ENCODE measurements around the gene KCNJ10.

KCNJ10 gene

GRCh38 chr1:159982280-159982679 lies 87.7 kb downstream of the KCNJ10 start:
- no peak for TF ChIP-seq CREB1 (IDR thresholded peaks at IDR 0.05; ENCODE audit: low read depth)
- no peak for TF ChIP-seq TAF1 (IDR thresholded peaks at IDR 0.05; ENCODE audit: low read depth)
- no peak for TF ChIP-seq TCF12 (IDR thresholded peaks at IDR 0.05; ENCODE audit: low read depth)
- TF ChIP-seq RAD21 (IDR thresholded peaks at IDR 0.05; ENCODE audit: low read depth), result no peak
- TF ChIP-seq, protein P1, sequence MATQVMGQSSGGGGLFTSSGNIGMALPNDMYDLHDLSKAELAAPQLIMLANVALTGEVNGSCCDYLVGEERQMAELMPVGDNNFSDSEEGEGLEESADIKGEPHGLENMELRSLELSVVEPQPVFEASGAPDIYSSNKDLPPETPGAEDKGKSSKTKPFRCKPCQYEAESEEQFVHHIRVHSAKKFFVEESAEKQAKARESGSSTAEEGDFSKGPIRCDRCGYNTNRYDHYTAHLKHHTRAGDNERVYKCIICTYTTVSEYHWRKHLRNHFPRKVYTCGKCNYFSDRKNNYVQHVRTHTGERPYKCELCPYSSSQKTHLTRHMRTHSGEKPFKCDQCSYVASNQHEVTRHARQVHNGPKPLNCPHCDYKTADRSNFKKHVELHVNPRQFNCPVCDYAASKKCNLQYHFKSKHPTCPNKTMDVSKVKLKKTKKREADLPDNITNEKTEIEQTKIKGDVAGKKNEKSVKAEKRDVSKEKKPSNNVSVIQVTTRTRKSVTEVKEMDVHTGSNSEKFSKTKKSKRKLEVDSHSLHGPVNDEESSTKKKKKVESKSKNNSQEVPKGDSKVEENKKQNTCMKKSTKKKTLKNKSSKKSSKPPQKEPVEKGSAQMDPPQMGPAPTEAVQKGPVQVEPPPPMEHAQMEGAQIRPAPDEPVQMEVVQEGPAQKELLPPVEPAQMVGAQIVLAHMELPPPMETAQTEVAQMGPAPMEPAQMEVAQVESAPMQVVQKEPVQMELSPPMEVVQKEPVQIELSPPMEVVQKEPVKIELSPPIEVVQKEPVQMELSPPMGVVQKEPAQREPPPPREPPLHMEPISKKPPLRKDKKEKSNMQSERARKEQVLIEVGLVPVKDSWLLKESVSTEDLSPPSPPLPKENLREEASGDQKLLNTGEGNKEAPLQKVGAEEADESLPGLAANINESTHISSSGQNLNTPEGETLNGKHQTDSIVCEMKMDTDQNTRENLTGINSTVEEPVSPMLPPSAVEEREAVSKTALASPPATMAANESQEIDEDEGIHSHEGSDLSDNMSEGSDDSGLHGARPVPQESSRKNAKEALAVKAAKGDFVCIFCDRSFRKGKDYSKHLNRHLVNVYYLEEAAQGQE (IDR thresholded peaks at IDR 0.05; ENCODE audit: low read depth), result no peak
- no peak for TF ChIP-seq USF1 (IDR thresholded peaks at IDR 0.05)
- no peak for TF ChIP-seq NFIC (IDR thresholded peaks at IDR 0.05)
- no peak for TF ChIP-seq EGR1 (IDR thresholded peaks at IDR 0.05)

DNA sequence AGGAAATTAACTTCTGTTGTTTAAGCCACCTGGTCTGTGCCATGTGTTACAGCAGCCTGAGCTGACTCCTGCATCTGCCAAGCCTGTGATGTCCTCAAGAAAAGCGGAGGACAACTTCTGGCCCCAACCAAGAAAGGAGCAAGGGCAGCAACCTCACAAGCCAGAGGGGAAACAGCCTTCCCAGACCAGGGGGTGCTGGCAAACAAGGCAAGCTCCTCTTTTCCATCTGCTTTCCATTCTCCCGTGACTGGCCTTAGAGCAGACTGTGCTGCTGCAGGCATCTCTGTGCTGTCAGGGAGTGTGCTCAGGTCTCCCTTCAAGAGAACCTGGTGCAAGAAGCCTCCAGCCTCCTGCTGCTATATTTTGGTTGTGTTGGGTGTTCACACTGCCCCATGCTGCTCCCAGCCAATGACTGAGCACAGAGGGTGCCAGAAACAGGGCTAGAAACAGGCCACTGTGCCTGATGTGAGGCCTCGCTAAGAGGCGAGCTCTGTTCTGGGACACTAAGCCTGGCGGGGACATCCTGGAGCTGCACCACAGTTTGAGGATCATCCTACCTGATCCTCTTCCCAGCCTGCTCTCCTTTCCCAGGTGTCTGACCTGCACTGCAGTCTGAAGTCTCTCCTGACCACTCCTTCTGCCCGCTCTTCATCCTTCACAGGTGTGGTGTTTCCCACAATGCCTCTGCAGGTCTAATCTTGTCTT lies 88.5 kb downstream of the KCNJ10 start:
- TF ChIP-seq FOXM1 (IDR thresholded peaks at IDR 0.05; ENCODE audit: borderline replicate concordance, low read depth) (no peak), TEAD4 (IDR thresholded peaks at IDR 0.05) (no peak), RAD21 (IDR thresholded peaks at IDR 0.05; ENCODE audit: low read depth) (no peak), USF1 (IDR thresholded peaks at IDR 0.05) (no peak), TCF12 (IDR thresholded peaks at IDR 0.05; ENCODE audit: low read depth) (no peak), YY1 (IDR thresholded peaks at IDR 0.05; ENCODE audit: low read depth) (no peak), EP300 (IDR thresholded peaks at IDR 0.05; ENCODE audit: borderline replicate concordance) (no peak), NFIC (IDR thresholded peaks at IDR 0.05) (no peak), CREB1 (IDR thresholded peaks at IDR 0.05; ENCODE audit: low read depth) (no peak), ZBTB7A (IDR thresholded peaks at IDR 0.05; ENCODE audit: low read depth) (no peak), EGR1 (IDR thresholded peaks at IDR 0.05) (no peak), MAX (IDR thresholded peaks at IDR 0.05) (no peak), TAF1 (IDR thresholded peaks at IDR 0.05; ENCODE audit: low read depth) (no peak), CEBPB (IDR thresholded peaks at IDR 0.05) (no peak)
- TF ChIP-seq, protein P1 (IDR thresholded peaks at IDR 0.05; ENCODE audit: low read depth), result no peak

GRCh38 chr1:159980786-159981185 lies 89.2 kb downstream of the KCNJ10 start:
- TF ChIP-seq ZBTB7A (IDR thresholded peaks at IDR 0.05; ENCODE audit: low read depth) (no peak), TCF12 (IDR thresholded peaks at IDR 0.05; ENCODE audit: low read depth) (no peak), TEAD4 (IDR thresholded peaks at IDR 0.05) (no peak), RAD21 (IDR thresholded peaks at IDR 0.05; ENCODE audit: low read depth) (no peak), CEBPB (IDR thresholded peaks at IDR 0.05) (no peak), TAF1 (IDR thresholded peaks at IDR 0.05; ENCODE audit: low read depth) (no peak), YY1 (IDR thresholded peaks at IDR 0.05; ENCODE audit: low read depth) (no peak), USF1 (IDR thresholded peaks at IDR 0.05) (no peak), NFIC (IDR thresholded peaks at IDR 0.05) (no peak), FOXM1 (IDR thresholded peaks at IDR 0.05; ENCODE audit: borderline replicate concordance, low read depth) (no peak), EGR1 (IDR thresholded peaks at IDR 0.05) (no peak)
- TF ChIP-seq, protein P1 (IDR thresholded peaks at IDR 0.05; ENCODE audit: low read depth), result no peak

DNA sequence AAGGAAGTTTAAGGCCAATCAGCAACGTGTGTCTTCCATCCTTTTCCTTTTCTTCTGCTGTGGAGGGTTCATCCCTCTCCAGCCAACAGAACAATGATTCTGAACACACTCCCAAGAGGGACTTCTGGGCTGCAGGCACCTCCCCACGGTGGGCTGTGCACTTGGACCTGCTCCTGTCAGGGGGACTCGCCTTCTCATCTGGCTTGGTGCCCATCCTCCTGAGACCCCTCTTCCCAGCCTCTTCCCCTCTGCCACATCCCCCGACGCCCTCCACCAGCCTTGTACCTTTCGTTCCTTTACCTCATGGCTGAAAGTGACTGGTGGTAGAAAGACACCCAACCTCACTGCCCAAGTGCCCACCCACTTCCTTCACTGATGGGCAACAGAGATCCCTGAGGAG lies 89.9 kb downstream of the KCNJ10 start:
- no peak for TF ChIP-seq EGR1 (IDR thresholded peaks at IDR 0.05)
- TF ChIP-seq ZBTB7A (IDR thresholded peaks at IDR 0.05; ENCODE audit: low read depth), result no peak
- no peak for TF ChIP-seq NFIC (IDR thresholded peaks at IDR 0.05)
- TF ChIP-seq FOXM1 (IDR thresholded peaks at IDR 0.05; ENCODE audit: borderline replicate concordance, low read depth), result no peak
- TF ChIP-seq RAD21 (IDR thresholded peaks at IDR 0.05; ENCODE audit: low read depth), result no peak
- TF ChIP-seq TEAD4 (IDR thresholded peaks at IDR 0.05), result no peak
- no peak for TF ChIP-seq CREB1 (IDR thresholded peaks at IDR 0.05; ENCODE audit: low read depth)
